AG20443 (cell line): ENCODE data around the gene GRIFIN.

Source experiments
- DNase-seq: peaks from one replicate; pipeline ENCODE4 v3.0.0; 2012; ENCODE audit warnings: low spot score, mixed read lengths

The GRIFIN gene

DNA sequence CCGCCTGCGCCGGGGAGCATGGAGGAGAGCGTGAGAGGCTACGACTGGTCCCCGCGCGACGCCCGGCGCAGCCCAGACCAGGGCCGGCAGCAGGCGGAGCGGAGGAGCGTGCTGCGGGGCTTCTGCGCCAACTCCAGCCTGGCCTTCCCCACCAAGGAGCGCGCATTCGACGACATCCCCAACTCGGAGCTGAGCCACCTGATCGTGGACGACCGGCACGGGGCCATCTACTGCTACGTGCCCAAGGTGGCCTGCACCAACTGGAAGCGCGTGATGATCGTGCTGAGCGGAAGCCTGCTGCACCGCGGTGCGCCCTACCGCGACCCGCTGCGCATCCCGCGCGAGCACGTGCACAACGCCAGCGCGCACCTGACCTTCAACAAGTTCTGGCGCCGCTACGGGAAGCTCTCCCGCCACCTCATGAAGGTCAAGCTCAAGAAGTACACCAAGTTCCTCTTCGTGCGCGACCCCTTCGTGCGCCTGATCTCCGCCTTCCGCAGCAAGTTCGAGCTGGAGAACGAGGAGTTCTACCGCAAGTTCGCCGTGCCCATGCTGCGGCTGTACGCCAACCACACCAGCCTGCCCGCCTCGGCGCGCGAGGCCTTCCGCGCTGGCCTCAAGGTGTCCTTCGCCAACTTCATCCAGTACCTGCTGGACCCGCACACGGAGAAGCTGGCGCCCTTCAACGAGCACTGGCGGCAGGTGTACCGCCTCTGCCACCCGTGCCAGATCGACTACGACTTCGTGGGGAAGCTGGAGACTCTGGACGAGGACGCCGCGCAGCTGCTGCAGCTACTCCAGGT lies 43.1 kb downstream of the GRIFIN start:
- no peak for DNase-seq

DNA sequence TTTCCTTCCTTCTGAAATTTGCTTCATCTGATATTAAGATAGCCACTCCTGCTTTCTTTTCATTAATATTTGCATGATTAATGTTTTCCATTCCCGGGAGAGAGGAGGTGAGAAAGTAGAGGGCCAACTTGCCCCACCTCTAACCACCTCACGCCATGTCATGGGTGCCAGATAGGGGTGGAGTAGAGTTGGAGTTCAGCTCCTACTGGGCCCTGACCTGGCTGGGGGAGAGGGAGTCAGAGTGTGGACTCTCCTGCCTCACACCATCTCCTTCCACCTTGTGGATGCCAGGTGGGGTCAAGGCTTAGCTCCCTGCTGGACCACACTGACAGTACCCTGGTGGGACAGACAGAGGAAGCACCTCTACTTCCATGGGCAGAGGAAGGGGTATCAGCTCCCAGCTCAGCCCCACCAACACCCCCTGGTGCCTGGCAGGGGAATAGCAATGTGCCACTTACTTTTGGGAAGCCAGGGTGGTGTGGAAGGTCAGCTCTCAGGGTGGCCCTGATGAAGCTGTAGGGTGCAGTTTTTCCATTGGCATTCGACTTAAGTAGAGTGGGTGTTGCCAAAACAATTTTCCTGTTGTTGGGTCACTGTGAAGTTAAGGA lies 44.8 kb downstream of the GRIFIN start:
- DNase-seq = no peak

DNA sequence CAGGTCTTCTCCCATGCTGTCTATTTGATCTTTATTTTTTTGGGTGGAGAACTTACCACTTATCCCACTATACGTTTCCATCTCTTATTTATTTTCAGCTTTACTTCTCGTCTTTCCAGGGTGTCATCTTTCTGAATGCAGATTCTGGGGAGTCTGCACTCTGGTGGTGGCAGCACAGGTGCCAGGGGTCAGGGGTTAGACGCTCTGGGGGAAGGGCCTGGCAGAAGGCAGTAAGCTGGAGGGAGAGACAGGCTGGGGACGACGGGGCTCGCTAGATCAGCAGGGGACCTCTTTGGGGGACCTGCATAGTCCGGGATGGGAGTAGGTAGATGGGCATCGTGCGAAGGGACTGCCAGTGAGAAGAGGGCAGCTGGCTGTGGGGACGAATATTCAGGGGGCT lies 50.4 kb downstream of the GRIFIN start:
- DNase-seq = no peak
